H1 (cell line): ENCODE data around the gene TTC31. TPM values are rescaled to one million over a fixed set of nuclear protein-coding genes. Genes with fewer than 3 reads are reported as not detected.

Experiments used
- CTCF ChIA-PET: fragments of 300-600 bp; sonication (Branson Sonifier 250); formaldehyde crosslinking; loops from one replicate; lab custom pipeline; 2021; ENCODE audit not compliant: partially characterized antibody; lab: Charles Lee
- POLR2A ChIA-PET: fragments of 300-600 bp; sonication (Branson Sonifier 250); formaldehyde crosslinking; loops from one replicate; lab custom pipeline; 2021; ENCODE audit warnings: inconsistent platforms; ENCODE audit not compliant: partially characterized antibody; lab: Charles Lee
- DNase-seq, 2 experiments: peaks; one replicate each; pipeline versions ENCODE4 v3.0.0 to v3.0.0-alpha.2; 2010 to 2022; ENCODE audit warnings: low spot score in 2 of 2, low read depth in 1 of 2, mixed read lengths in 1 of 2
- FAIRE-seq: peaks from 2 replicates; lab custom pipeline; 2011; peaks lifted over from hg19 to GRCh38; lab: Jason Lieb, UNC
- H2AFZ ChIP-seq: 2 replicates; pipeline ENCODE4 v1.8.1; 2012; ENCODE audit warnings: low read length, inconsistent platforms
- H2AK5ac ChIP-seq: 2 replicates; pipeline ENCODE4 v1.6.1; 2013; ENCODE audit warnings: low read depth, low read length
- H2BK120ac ChIP-seq: replicated peaks from 2 replicates; pipeline ENCODE3; 2013; ENCODE audit warnings: low read depth, low read length, inconsistent platforms
- H2BK12ac ChIP-seq: 2 replicates; pipeline ENCODE4 v1.6.1; 2013; ENCODE audit warnings: low read depth, low read length
- H2BK15ac ChIP-seq: 2 replicates; pipeline ENCODE4 v1.6.1; 2013; ENCODE audit warnings: low read length
- H2BK20ac ChIP-seq: 2 replicates; pipeline ENCODE4 v1.6.1; 2013; ENCODE audit warnings: low read length
- H2BK5ac ChIP-seq: 2 replicates; pipeline ENCODE4 v1.6.1; 2013; ENCODE audit warnings: low read depth, low read length
- H3K14ac ChIP-seq: 2 replicates; pipeline ENCODE4 v1.6.1; 2013; ENCODE audit warnings: inconsistent platforms; ENCODE audit not compliant: insufficient read length
- H3K18ac ChIP-seq: 2 replicates; pipeline ENCODE4 v1.6.1; 2013; ENCODE audit warnings: low read length; ENCODE audit errors: extremely low read depth
- H3K23ac ChIP-seq: 2 replicates; pipeline ENCODE4 v1.6.1; 2013; ENCODE audit warnings: inconsistent platforms; ENCODE audit not compliant: insufficient read length
- H3K23me2 ChIP-seq: 2 replicates; pipeline ENCODE4 v1.6.1; 2013; ENCODE audit warnings: low read depth, low read length
- H3K27ac ChIP-seq: 2 replicates; pipeline ENCODE4 v1.6.1; 2011; ENCODE audit warnings: low read depth, low read length, inconsistent platforms
- H3K27me3 ChIP-seq, 4 experiments: replicated peaks in 1 of 4; 1 replicate in 1 of 4; 2 replicates in 3 of 4; pipeline versions ENCODE4 v1.6.1 to v1.8.1; 2011 to 2013; ENCODE audit warnings: low read length in 3 of 4, mild to moderate bottlenecking in 3 of 4, inconsistent platforms in 2 of 4, mixed read lengths in 2 of 4, moderate library complexity in 1 of 4; ENCODE audit not compliant: control insufficient read depth in 3 of 4, insufficient read depth in 3 of 4; ENCODE audit errors: extremely low read depth in 1 of 4
- H3K36me3 ChIP-seq, 4 experiments: 2 replicates each; pipeline versions ENCODE4 v1.6.1 to v1.8.1; 2011 to 2013; ENCODE audit warnings: mild to moderate bottlenecking in 4 of 4, low read length in 3 of 4, moderate library complexity in 2 of 4, control low read depth in 1 of 4, inconsistent platforms in 1 of 4; ENCODE audit not compliant: insufficient read depth in 4 of 4, control insufficient read depth in 2 of 4
- H3K4ac ChIP-seq: replicated peaks from 2 replicates; pipeline ENCODE3; 2013; ENCODE audit warnings: low read length, low read depth, mixed read lengths, inconsistent platforms; ENCODE audit not compliant: insufficient read length
- H3K4me1 ChIP-seq, 4 experiments: replicated peaks in 1 of 4; 1 replicate in 1 of 4; 2 replicates in 3 of 4; pipeline versions ENCODE4 v1.6.1 to v1.8.1; 2011 to 2013; ENCODE audit warnings: low read length in 3 of 4, inconsistent platforms in 2 of 4, mixed read lengths in 1 of 4; ENCODE audit not compliant: insufficient read depth in 4 of 4, control insufficient read depth in 3 of 4
- H3K4me2 ChIP-seq, 2 experiments: 2 replicates each; pipeline versions ENCODE4 v1.6.1 to v1.8.1; 2011 to 2013; ENCODE audit warnings: low read depth in 2 of 2, low read length in 2 of 2, control low read depth in 1 of 2, inconsistent platforms in 1 of 2, mild to moderate bottlenecking in 1 of 2; ENCODE audit not compliant: insufficient read depth in 1 of 2
- H3K4me3 ChIP-seq, 4 experiments: fragments of 200-600, 300-600 bp in 1 of 4; sonication (generic), shearing (Covaris generic), sonication (Bioruptor Twin) in 1 of 4; 2 replicates each; pipeline versions ENCODE4 v1.5.1 to v1.8.1; 2011 to 2016; ENCODE audit warnings: low read length in 4 of 4, low read depth in 3 of 4, control low read depth in 2 of 4, inconsistent platforms in 2 of 4, mild to moderate bottlenecking in 2 of 4, mixed read lengths in 1 of 4, moderate library complexity in 1 of 4; ENCODE audit not compliant: insufficient read depth in 2 of 4; ENCODE audit errors: extremely low read depth in 1 of 4
- H3K56ac ChIP-seq: replicated peaks from 2 replicates; pipeline ENCODE3; 2013; ENCODE audit warnings: low read depth, mild to moderate bottlenecking, mixed read lengths, low read length, inconsistent platforms; ENCODE audit not compliant: insufficient read length
- H3K79me1 ChIP-seq: 2 replicates; pipeline ENCODE4 v1.6.1; 2013; ENCODE audit warnings: low read depth, low read length, control low read depth
- H3K79me2 ChIP-seq, 2 experiments: 2 replicates each; pipeline versions ENCODE4 v1.6.1 to v1.8.1; 2012 to 2013; ENCODE audit warnings: low read length in 2 of 2, mild to moderate bottlenecking in 2 of 2, inconsistent platforms in 1 of 2; ENCODE audit not compliant: insufficient read depth in 2 of 2, control insufficient read depth in 1 of 2
- H3K9ac ChIP-seq, 4 experiments: replicated peaks in 1 of 4; 1 replicate in 1 of 4; 2 replicates in 3 of 4; pipeline versions ENCODE4 v1.6.1 to v1.8.1; 2011 to 2013; ENCODE audit warnings: low read depth in 3 of 4, low read length in 3 of 4, control low read depth in 2 of 4, mild to moderate bottlenecking in 2 of 4, moderate library complexity in 2 of 4, inconsistent platforms in 1 of 4; ENCODE audit errors: extremely low read depth in 1 of 4
- H3K9me3 ChIP-seq, 2 experiments: 2 replicates each; pipeline versions ENCODE4 v1.6.1 to v1.8.1; 2012 to 2013; ENCODE audit warnings: mild to moderate bottlenecking in 2 of 2, moderate library complexity in 2 of 2, control low read depth in 1 of 2, inconsistent platforms in 1 of 2, low read depth in 1 of 2, low read length in 1 of 2, mixed read lengths in 1 of 2; ENCODE audit not compliant: insufficient read depth in 2 of 2
- H4K20me1 ChIP-seq, 2 experiments: replicated peaks in 1 of 2; 2 replicates each; pipeline versions ENCODE3 to v1.8.1; 2011 to 2013; ENCODE audit warnings: inconsistent platforms in 2 of 2, low read length in 2 of 2, mild to moderate bottlenecking in 1 of 2; ENCODE audit not compliant: insufficient read depth in 2 of 2, control insufficient read depth in 1 of 2
- H4K5ac ChIP-seq: 2 replicates; pipeline ENCODE4 v1.6.1; 2013; ENCODE audit warnings: low read length, low read depth, mixed read lengths, inconsistent platforms; ENCODE audit not compliant: insufficient read length
- H4K8ac ChIP-seq: 2 replicates; pipeline ENCODE4 v1.8.0; 2013; ENCODE audit warnings: mild to moderate bottlenecking, moderate library complexity, low read length, inconsistent platforms; ENCODE audit not compliant: insufficient read depth; ENCODE audit errors: extremely low read depth
- H4K91ac ChIP-seq: replicated peaks from 2 replicates; pipeline ENCODE3; 2013; ENCODE audit warnings: low read length, mixed read lengths, inconsistent platforms; ENCODE audit not compliant: insufficient read length
- CTBP2 ChIP-seq: IDR thresholded peaks from 2 replicates; pipeline ENCODE4 v1.7.0; 2011; ENCODE audit warnings: borderline replicate concordance, mild to moderate bottlenecking, moderate library complexity, mixed read lengths, low read length; ENCODE audit not compliant: insufficient read depth, insufficient read length
- EP300 ChIP-seq, 2 experiments: IDR thresholded peaks; 1 replicate in 1 of 2; 2 replicates in 1 of 2; pipeline ENCODE4 v1.6.1; 2011 to 2012; ENCODE audit warnings: low read depth in 2 of 2, low read length in 2 of 2, mild to moderate bottlenecking in 2 of 2, borderline replicate concordance in 1 of 2, inconsistent platforms in 1 of 2, moderate library complexity in 1 of 2
- PHF8 ChIP-seq: fragments of 200-600 bp; sonication (generic); conservative IDR thresholded peaks from 2 replicates; pipeline ENCODE4 v1.7.1; 2012; ENCODE audit warnings: low read depth, mild to moderate bottlenecking, inconsistent platforms, low read length, moderate library complexity
- SAP30 ChIP-seq: fragments of 300-600 bp; sonication (generic); IDR thresholded peaks from 2 replicates; pipeline ENCODE4 v1.7.1; 2012; ENCODE audit warnings: low read length, moderate library complexity, mild to moderate bottlenecking, inconsistent platforms; ENCODE audit not compliant: insufficient read depth, insufficient replicate concordance
- SIRT6 ChIP-seq: IDR thresholded peaks from one replicate; pipeline ENCODE4 v1.7.1; 2012; ENCODE audit warnings: low read length, inconsistent platforms
- WGBS, 2 experiments: shearing (Covaris generic) in 1 of 2; methylation state at CpG; one replicate each; pipeline versions ENCODE4 v1.1.6 to v1.1.7; 2013 to 2015; ENCODE audit warnings: low lambda C conversion rate in 2 of 2, mixed read lengths in 2 of 2, inconsistent platforms in 1 of 2, low coverage in 1 of 2, missing lambda C conversion rate in 1 of 2; ENCODE audit not compliant: insufficient replicate concordance in 2 of 2, insufficient coverage in 1 of 2, insufficient read length in 1 of 2; ENCODE audit errors: extremely low coverage in 1 of 2, missing lambda C conversion rate in 1 of 2; 5-methylcytosine and 5-hydroxymethylcytosine counted together
- polyA plus RNA-seq, 7 experiments: library from polyadenylated mRNA; depleted of rRNA in 3 of 7; stranded (reverse) in 5 of 7; unstranded in 2 of 7; fragments of >200 nt in 5 of 7; fragments of 200-250 nt in 2 of 7; gene quantifications; 1 replicate in 5 of 7; 2 replicates in 1 of 7; 4 replicates in 1 of 7; pipeline versions ENCODE4 v1.2.1 to v1.2.3, GENCODE V29; 2011 to 2013; ENCODE audit warnings: missing spikeins in 2 of 7, mixed read lengths in 2 of 7
- total RNA-seq: library from RNA; stranded (reverse); fragmentation: NEBNext Ultra II Directional; extraction: Animal tissue kit (Norgen Biotek cat#: 25700); gene quantifications from 2 replicates; pipeline ENCODE4 v1.2.1, GENCODE V29; 2021

TTC31 gene
- total and polyA plus RNA-seq, 2 of the 8 experiments (the other 6 are each of a cell fraction or from before 2014, with no cell fraction given): 28.8 to 29.9 TPM

- H3K56ac ChIP-seq: no peak overlapping the region
- H2BK15ac ChIP-seq: no peak overlapping the region
- no peak overlapping the region for H4K8ac ChIP-seq
- peaks cover 0 to 10% (median 3%) of the 10 kb centered on the region in 4 experiments; a peak in 4 of 7 replicates for H3K27me3 ChIP-seq
- no peak overlapping the region for H3K4ac ChIP-seq
- H3K9me3 ChIP-seq: no peaks in the 10 kb centered on the region
- H2BK120ac ChIP-seq: no peak overlapping the region
- H3K27ac ChIP-seq: no peak overlapping the region
- peaks cover 0 to 18% of the 10 kb centered on the region in 2 experiments; a peak in 2 of 4 replicates for H3K79me2 ChIP-seq
- H2BK20ac ChIP-seq: no peak overlapping the region
- ChIA-PET CTCF (interaction anchor here (1.0 to 1.7 kb wide), 6 partner anchors 12 to 66 kb away, joined by 3 to 11 read pairs (median 4); no protein-coding TSS in a partner anchor), POLR2A (interaction anchor here (0.6 to 1.6 kb wide), 10 partner anchors 9 to 44 kb away, joined by 3 to 6 read pairs (median 4); partner anchors contain the start of genes CCDC142, PCGF1, TLX2 and TTC31)
- H4K91ac ChIP-seq: no peak overlapping the region
- H3K36me3 ChIP-seq: peaks cover 5 to 19% (median 13%) of the 10 kb centered on the region in 4 experiments; a peak in 6 of 8 replicates
- H3K4me2 ChIP-seq: no peak overlapping the region
- H2AFZ ChIP-seq: no peak overlapping the region
- peaks cover 9% of the 10 kb centered on the region; the same call in 1 of the 2 replicates for H3K23me2 ChIP-seq
- H3K23ac ChIP-seq: no peak overlapping the region
- DNase-seq (no peak), FAIRE-seq (no peak)
- peaks cover 10% of the 10 kb centered on the region for H3K79me1 ChIP-seq
- no peak overlapping the region for H2BK12ac ChIP-seq
- H2AK5ac ChIP-seq: no peak overlapping the region
- peaks cover 3% of the 10 kb centered on the region in 2 experiments for H4K20me1 ChIP-seq
- no peak overlapping the region for H3K9ac ChIP-seq
- H3K14ac ChIP-seq: no peak overlapping the region
- no peak overlapping the region for H2BK5ac ChIP-seq
- peaks cover 4 to 13% (median 6%) of the 10 kb centered on the region in 4 experiments; a peak in 6 of 7 replicates for H3K4me1 ChIP-seq
- no peak overlapping the region for H3K4me3 ChIP-seq
- no peak overlapping the region for H4K5ac ChIP-seq
- WGBS, 2 experiments: 97% methylated on average over 11 of the region's 11 CpGs; no CpG with 5 or more reads in 1 of the 2 experiments
- no peak overlapping the region for H3K18ac ChIP-seq
- TF ChIP-seq PHF8 (no peak), EP300 (IDR thresholded peaks at IDR 0.05; ENCODE audit: borderline replicate concordance in 1 of 2, low read depth in 2 of 2, low read length in 2 of 2) (no peak), SIRT6 (no peak), CTBP2 (no peak), SAP30 (no peak)
Measured at GRCh38 chr2:74526649-74527230, 43.9 kb downstream of the TTC31 start.
